HepG2 (cell line): ENCODE measurements around the gene TCEANC2. TPM values are rescaled to one million over a fixed set of nuclear protein-coding genes. Genes with fewer than 3 reads are reported as not detected.
"Not testable (repeated sequence)": the region's sequence is repeated elsewhere in the genome, so short reads cannot be mapped to it uniquely, and the experiment has no call there.

Experiments used
- ATAC-seq: fragments of 200-7000 bp; cut with Tn5 transposase; 3 replicates; pipeline ENCODE4 v1.9.1; 2020; ENCODE audit warnings: mild to moderate bottlenecking, moderate library complexity
- BruUV-seq: library from RNA; stranded (reverse); fragments of 400-500 nt; replicated peaks from 2 replicates; lab custom pipeline; 2021; lab: Mats Ljungman, UMichigan
- CTCF ChIA-PET: fragments of 300-600 bp; formaldehyde crosslinking; extraction: SDS; loops from one replicate; lab custom pipeline; 2021; ENCODE audit warnings: low total read pairs, inconsistent platforms, low intra/inter-chr PET ratio; lab: Yijun Ruan, JAX
- POLR2A ChIA-PET: fragments of 350-600 bp; sonication (Branson Sonifier 250); formaldehyde crosslinking; loops from one replicate; lab custom pipeline; 2020; ENCODE audit warnings: antibody characterized with exemption, inconsistent platforms; lab: Yijun Ruan, JAX
- DNase-seq: peaks from one replicate; pipeline ENCODE4 v3.0.0-alpha.2; 2015; ENCODE audit warnings: low spot score
- FAIRE-seq: peaks from 3 replicates; lab custom pipeline; 2011; peaks lifted over from hg19 to GRCh38; lab: Jason Lieb, UNC
- H2AFZ ChIP-seq: one replicate; pipeline ENCODE4 v1.6.1; 2011; ENCODE audit warnings: low read length, inconsistent platforms
- H3K27ac ChIP-seq: fragments of 300-600 bp; 3 replicates; pipeline ENCODE4 v1.8.0; 2011; ENCODE audit warnings: mixed run types, mild to moderate bottlenecking, mixed read lengths, low read length, inconsistent platforms; ENCODE audit not compliant: insufficient read depth; ENCODE audit errors: extremely low read length
- H3K27me3 ChIP-seq, 2 experiments: fragments of 200-600 bp in 1 of 2; 2 replicates in 1 of 2; 3 replicates in 1 of 2; pipeline versions ENCODE4 v1.6.0 to v1.8.0; 2011; ENCODE audit warnings: low read length in 2 of 2, mild to moderate bottlenecking in 2 of 2, moderate library complexity in 2 of 2, inconsistent platforms in 1 of 2; ENCODE audit not compliant: insufficient read depth in 2 of 2, control insufficient read depth in 1 of 2
- H3K36me3 ChIP-seq, 2 experiments: fragments of 200-600 bp in 1 of 2; replicated peaks in 1 of 2; 2 replicates in 1 of 2; 3 replicates in 1 of 2; pipeline versions ENCODE4 v1.5.1 to v1.8.0; 2011; ENCODE audit warnings: low read length in 2 of 2, inconsistent platforms in 1 of 2; ENCODE audit not compliant: insufficient read depth in 2 of 2, control insufficient read depth in 1 of 2
- H3K4me1 ChIP-seq: 2 replicates; pipeline ENCODE4 v1.5.1; 2012; ENCODE audit warnings: low read length, inconsistent platforms; ENCODE audit not compliant: insufficient read depth
- H3K4me2 ChIP-seq: 2 replicates; pipeline ENCODE4 v1.6.0; 2011; ENCODE audit warnings: low read depth, low read length, inconsistent platforms
- H3K4me3 ChIP-seq, 3 experiments: fragments of 200-600 bp in 1 of 3; sonication (generic), shearing (Covaris generic) in 1 of 3; replicated peaks in 1 of 3; 2 replicates each; pipeline ENCODE4 v1.5.1; 2011 to 2016; ENCODE audit warnings: low read length in 3 of 3, inconsistent platforms in 2 of 3, low read depth in 2 of 3, mild to moderate bottlenecking in 2 of 3, control low read depth in 1 of 3, mixed read lengths in 1 of 3; ENCODE audit not compliant: insufficient read depth in 1 of 3
- H3K79me2 ChIP-seq: one replicate; pipeline ENCODE4 v1.6.1; 2011; ENCODE audit warnings: low read length, inconsistent platforms; ENCODE audit not compliant: insufficient read depth
- H3K9ac ChIP-seq: 2 replicates; pipeline ENCODE4 v1.6.0; 2011; ENCODE audit warnings: mild to moderate bottlenecking, low read depth, low read length, inconsistent platforms; ENCODE audit not compliant: insufficient read depth
- H3K9me3 ChIP-seq: 2 replicates; pipeline ENCODE4 v1.5.1; 2012; ENCODE audit warnings: mild to moderate bottlenecking, low read length
- H4K20me1 ChIP-seq: 2 replicates; pipeline ENCODE4 v1.6.0; 2011; ENCODE audit warnings: inconsistent platforms, mild to moderate bottlenecking, low read length, moderate library complexity; ENCODE audit not compliant: insufficient read depth
- HNRNPLL ChIP-seq: fragments of 200-400 bp; formaldehyde crosslinking; IDR thresholded peaks from 2 replicates; pipeline ENCODE4 v1.6.1; 2017; ENCODE audit warnings: mild to moderate bottlenecking, low read depth, low read length; ENCODE audit not compliant: poor library complexity, severe bottlenecking
- IRX3 ChIP-seq: sonication (generic); formaldehyde crosslinking; IDR thresholded peaks from 2 replicates; pipeline ENCODE4 v1.8.1; 2023; ENCODE audit warnings: mild to moderate bottlenecking, low read depth, missing genetic modification reagents, borderline replicate concordance
- KDM6A ChIP-seq: IDR thresholded peaks from 2 replicates; pipeline ENCODE4 v1.6.1; 2016; ENCODE audit warnings: low read depth
- MAFG ChIP-seq: sonication (generic); formaldehyde crosslinking; IDR thresholded peaks from 2 replicates; pipeline ENCODE4 v1.5.1; 2020; ENCODE audit warnings: mild to moderate bottlenecking, missing genetic modification reagents
- PATZ1 ChIP-seq: sonication (generic); formaldehyde crosslinking; IDR thresholded peaks from 2 replicates; pipeline ENCODE4 v1.4.0; 2020; ENCODE audit warnings: missing genetic modification reagents
- ZNF7 ChIP-seq: IDR thresholded peaks from 2 replicates; pipeline ENCODE4 v1.6.1; 2016; ENCODE audit warnings: missing biosample characterization, missing genetic modification reagents
- WGBS: methylation state at CpG from one replicate; pipeline ENCODE4 v1.1.6; 2017; ENCODE audit warnings: low lambda C conversion rate; 5-methylcytosine and 5-hydroxymethylcytosine counted together
- in situ Hi-C: cut with HindIII; loops from 2 replicates; pipeline ENCODE4 v1.10.0; 2017; ENCODE audit warnings: low pct_unique_long_range_greater_than_20kb; ENCODE audit not compliant: extremely low pct_ligation_motif_present
- intact Hi-C: fragments of 100-400 bp; cut with micrococcal nuclease; formaldehyde crosslinking; loops from one replicate; pipeline ENCODE4 v1.10.0; 2022; ENCODE audit not compliant: unreplicated experiment
- polyA plus RNA-seq, 8 experiments: library from polyadenylated mRNA; depleted of rRNA in 3 of 8; stranded (reverse) in 7 of 8; unstranded in 1 of 8; fragments of >200 nt; fragmentation: Illumina TruSeq in 4 of 8; extraction: Trizol in 4 of 8; gene quantifications; 2 replicates each; pipeline versions ENCODE4 v1.2.1 to v1.2.3, GENCODE V29; 2011 to 2016; ENCODE audit warnings: low read depth in 4 of 8, missing spikeins in 1 of 8, mixed read lengths in 1 of 8; ENCODE audit not compliant: insufficient read depth in 1 of 8
- total RNA-seq, 5 experiments: library from RNA; depleted of rRNA; stranded (reverse); fragments of >200 nt; fragmentation: Illumina TruSeq; extraction: Trizol; gene quantifications; 2 replicates each; pipeline ENCODE4 v1.2.3, GENCODE V29; 2016; ENCODE audit warnings: low read depth in 1 of 5

The TCEANC2 gene
- total and polyA plus RNA-seq, 2 of the 13 experiments (the other 11 are each of a cell fraction or from before 2014, with no cell fraction given) = 3.8 to 5.0 TPM

DNA sequence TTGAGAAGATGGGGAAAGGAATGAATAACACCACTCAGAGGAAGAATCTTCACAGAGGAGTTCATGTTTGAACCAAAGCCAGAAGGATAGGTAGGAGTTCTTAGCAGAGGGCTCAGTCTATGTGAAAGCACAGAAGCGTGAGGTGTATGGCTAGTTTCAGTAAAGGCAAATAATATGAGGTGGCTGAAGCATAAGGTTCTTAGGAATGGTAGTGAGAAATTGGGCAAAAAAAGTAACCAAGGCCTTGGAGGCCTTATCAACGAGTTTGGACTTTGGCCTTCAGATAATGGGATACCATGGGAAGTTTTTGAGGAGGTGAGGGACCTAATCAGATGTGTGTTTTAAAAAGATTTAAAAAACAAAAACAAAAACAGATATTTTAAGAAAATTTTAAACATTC, 47.1 kb downstream of the TCEANC2 start:
- no peak overlapping the region for H2AFZ ChIP-seq
- no peak for DNase-seq
- ChIA-PET POLR2A (no interaction called here), CTCF (no interaction called here)
- intact Hi-C loops = no loop called here
- no peaks in the 10 kb centered on the region for H4K20me1 ChIP-seq
- in situ Hi-C loops = no loop called here
- H3K4me3 ChIP-seq = no peak overlapping the region
- FAIRE-seq = no peak
- TF ChIP-seq ZNF7 (CRISPR knock-in tag) (peak; percentile 91), KDM6A (CRISPR knock-in tag) (no peak), HNRNPLL (no peak), PATZ1 (CRISPR knock-in tag) (no peak)
- no peak overlapping the region for H3K4me2 ChIP-seq
- ATAC-seq = no peak
- peaks cover 8% of the 10 kb centered on the region for H3K4me1 ChIP-seq
- H3K79me2 ChIP-seq = no peaks in the 10 kb centered on the region
- peaks cover 0 to 9% of the 10 kb centered on the region in 2 experiments; a peak in 3 of 5 replicates for H3K36me3 ChIP-seq
- no TSS peak for BruUV-seq
- WGBS = 5% methylated on average over 2 of the region's 2 CpGs
- no peak overlapping the region for H3K9ac ChIP-seq
- H3K27me3 ChIP-seq = no peaks in the 10 kb centered on the region
- no peaks in the 10 kb centered on the region for H3K9me3 ChIP-seq
- no peak overlapping the region for H3K27ac ChIP-seq

DNA sequence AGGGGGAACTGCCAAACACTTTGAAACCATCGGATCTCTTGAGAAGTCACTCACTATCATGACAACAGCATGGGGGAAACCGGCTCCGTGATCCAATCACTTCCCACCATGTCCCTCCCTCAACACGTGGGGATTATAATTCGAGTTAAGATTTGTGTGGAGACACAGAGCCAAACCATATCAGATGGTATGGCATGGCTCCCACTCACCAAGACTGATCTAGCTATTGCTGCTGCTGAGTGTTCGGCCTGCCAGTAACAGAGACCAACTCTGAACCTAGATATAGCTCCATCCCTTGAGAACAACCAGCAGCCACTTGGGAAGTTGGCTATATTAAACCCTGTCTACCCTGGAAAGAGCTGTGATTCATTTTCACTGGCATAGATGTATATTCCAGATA, 50.0 kb downstream of the TCEANC2 start:
- TF ChIP-seq IRX3 (no peak), MAFG (CRISPR knock-in tag) (no peak)
- Histone ChIP-seq H3K9me3 (no peaks in the 10 kb centered on the region), H3K27ac (no peak overlapping the region), H4K20me1 (no peaks in the 10 kb centered on the region), H3K4me1 (no peaks in the 10 kb centered on the region), H3K36me3 (no peaks in the 10 kb centered on the region), H3K9ac (no peak overlapping the region), H3K79me2 (no peaks in the 10 kb centered on the region), H2AFZ (no peak overlapping the region), H3K27me3 (no peaks in the 10 kb centered on the region), H3K4me2 (no peak overlapping the region), H3K4me3 (no peak overlapping the region)
- ATAC-seq (no peak), FAIRE-seq (no peak), DNase-seq (no peak)
- ChIA-PET POLR2A (no interaction called here), CTCF (no interaction called here)
- intact Hi-C loops (no loop called here), in situ Hi-C loops (no loop called here)
- WGBS = 78% methylated on average over 6 of the region's 6 CpGs
- no TSS peak for BruUV-seq

DNA sequence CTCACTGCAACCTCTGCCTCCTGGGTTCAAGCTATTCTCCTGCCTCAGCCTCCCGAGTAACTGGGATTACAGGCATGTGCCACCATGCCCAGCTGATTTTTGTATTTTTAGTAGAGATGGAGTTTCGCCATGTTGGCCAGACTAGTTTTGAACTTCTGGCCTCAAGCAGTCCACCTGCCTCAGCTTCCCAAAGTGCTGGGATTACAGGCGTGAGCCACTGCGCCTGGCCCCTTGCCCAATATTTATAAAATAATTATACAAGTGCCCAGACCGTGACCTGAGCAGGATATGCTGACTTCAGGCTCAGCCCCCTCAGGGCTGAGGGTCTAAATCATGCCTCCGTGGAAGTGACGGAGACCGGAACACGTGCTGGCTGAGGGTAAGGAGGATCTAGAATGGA, 51.2 kb downstream of the TCEANC2 start:
- H2AFZ ChIP-seq, ATAC-seq, H3K79me2 ChIP-seq, H3K27ac ChIP-seq, H3K4me3 ChIP-seq, H3K27me3 ChIP-seq, H3K9ac ChIP-seq, CTCF ChIA-PET, H3K9me3 ChIP-seq, H3K4me1 ChIP-seq, in situ Hi-C loops, FAIRE-seq, POLR2A ChIA-PET, H3K4me2 ChIP-seq, BruUV-seq, DNase-seq, intact Hi-C loops, H4K20me1 ChIP-seq, H3K36me3 ChIP-seq: not testable (repeated sequence)
- WGBS = 86% methylated on average over 9 of the region's 9 CpGs
